Mammary epithelial cell (primary cell): ENCODE results near the gene TAB3.

ENCODE experiments used
- CTCF ChIP-seq, 2 donors: IDR thresholded peaks in 1 of 2; conservative IDR thresholded peaks in 1 of 2; 2 replicates each; pipeline ENCODE4 v1.5.1; 2011 to 2012; ENCODE audit warnings: inconsistent platforms in 2 of 2, low read length in 2 of 2, mild to moderate bottlenecking in 2 of 2, control low read depth in 1 of 2, low read depth in 1 of 2; ENCODE audit not compliant: insufficient read depth in 1 of 2; ENCODE audit errors: extremely low read depth in 1 of 2
- EZH2 ChIP-seq: IDR thresholded peaks from 2 replicates; pipeline ENCODE4 v1.6.1; 2012; ENCODE audit warnings: low read length, inconsistent platforms, borderline replicate concordance

GRCh38 chrX:30938295-30938694 lies 49.2 kb upstream of the TAB3 start:
- TF ChIP-seq CTCF (conservative IDR thresholded peaks at IDR 0.05 in 1 of 2, IDR thresholded peaks at IDR 0.05 in 1 of 2; ENCODE audit: extremely low read depth in 1 of 2, insufficient read depth in 1 of 2, low read depth in 1 of 2, low read length in 2 of 2) (no peak), EZH2 (no peak)
